ENCODE data around the gene TWF2.

Gene TWF2

DNA sequence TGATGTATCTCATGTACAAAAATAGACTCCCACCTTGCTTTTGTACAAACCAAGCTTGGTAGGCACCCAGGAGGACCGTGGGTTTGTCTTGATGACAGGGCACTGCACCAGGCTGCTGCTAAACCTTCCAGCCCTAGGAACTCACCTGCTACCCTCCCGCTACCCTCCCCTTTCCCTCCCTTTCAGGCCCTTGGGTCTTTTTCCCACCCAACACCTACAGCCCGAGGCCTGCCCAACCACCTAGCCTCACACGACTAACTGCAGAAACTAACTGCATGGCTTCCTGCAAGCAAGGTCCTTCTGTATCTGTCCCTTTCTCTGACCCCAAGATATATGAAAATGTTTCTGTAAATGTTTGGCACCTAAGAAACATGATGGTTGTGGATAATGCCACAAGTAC lies 17.7 kb upstream of the TWF2 start:
- no peak overlapping the region for H3K27ac ChIP-seq
- TF ChIP-seq ZFX (IDR thresholded peaks at IDR 0.05; ENCODE audit: borderline replicate concordance): no peak
- TF ChIP-seq, protein P1, sequence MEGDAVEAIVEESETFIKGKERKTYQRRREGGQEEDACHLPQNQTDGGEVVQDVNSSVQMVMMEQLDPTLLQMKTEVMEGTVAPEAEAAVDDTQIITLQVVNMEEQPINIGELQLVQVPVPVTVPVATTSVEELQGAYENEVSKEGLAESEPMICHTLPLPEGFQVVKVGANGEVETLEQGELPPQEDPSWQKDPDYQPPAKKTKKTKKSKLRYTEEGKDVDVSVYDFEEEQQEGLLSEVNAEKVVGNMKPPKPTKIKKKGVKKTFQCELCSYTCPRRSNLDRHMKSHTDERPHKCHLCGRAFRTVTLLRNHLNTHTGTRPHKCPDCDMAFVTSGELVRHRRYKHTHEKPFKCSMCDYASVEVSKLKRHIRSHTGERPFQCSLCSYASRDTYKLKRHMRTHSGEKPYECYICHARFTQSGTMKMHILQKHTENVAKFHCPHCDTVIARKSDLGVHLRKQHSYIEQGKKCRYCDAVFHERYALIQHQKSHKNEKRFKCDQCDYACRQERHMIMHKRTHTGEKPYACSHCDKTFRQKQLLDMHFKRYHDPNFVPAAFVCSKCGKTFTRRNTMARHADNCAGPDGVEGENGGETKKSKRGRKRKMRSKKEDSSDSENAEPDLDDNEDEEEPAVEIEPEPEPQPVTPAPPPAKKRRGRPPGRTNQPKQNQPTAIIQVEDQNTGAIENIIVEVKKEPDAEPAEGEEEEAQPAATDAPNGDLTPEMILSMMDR (IDR thresholded peaks at IDR 0.05): no peak

DNA sequence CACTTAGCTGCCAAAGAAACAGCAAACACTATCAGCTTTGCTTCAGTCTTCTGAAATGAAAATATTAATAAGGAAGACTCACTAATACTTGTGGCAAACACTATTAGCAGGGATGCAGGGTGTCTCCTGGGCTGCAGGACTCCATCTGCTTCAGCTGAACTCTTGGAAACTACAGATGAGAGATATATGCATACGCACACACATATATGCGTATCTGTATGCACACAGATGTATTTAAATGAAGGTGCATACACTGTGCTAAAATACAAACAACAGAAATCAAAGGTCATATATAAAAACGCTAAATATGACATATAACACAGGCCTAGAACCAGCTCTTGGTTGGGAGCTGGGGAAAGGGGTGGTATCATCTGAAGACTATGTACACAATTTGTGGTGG lies 17.2 kb upstream of the TWF2 start:
- no peak overlapping the region for H3K27ac ChIP-seq
- TF ChIP-seq, protein P1 (IDR thresholded peaks at IDR 0.05): no peak
- no peak for TF ChIP-seq ZFX (IDR thresholded peaks at IDR 0.05; ENCODE audit: borderline replicate concordance)

DNA sequence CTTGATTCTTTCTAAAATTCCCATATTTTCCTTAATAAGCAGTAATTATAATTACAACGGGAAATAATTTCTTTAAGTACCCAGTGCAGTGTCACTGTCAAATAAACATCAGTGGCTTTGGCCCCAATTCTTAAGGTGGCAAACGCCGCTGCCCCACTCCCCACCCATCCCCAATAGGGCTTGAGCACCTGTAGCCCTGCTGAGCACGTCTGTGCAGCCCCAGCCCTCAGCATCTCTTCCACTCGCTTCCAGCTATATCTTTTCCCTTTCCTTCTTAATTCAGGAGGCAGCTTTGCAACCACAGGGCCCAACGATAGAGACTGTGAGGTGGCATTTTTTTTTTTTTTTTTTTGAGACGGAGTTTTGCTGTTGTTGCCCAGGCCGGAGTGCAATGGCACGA lies 15.7 kb upstream of the TWF2 start:
- TF ChIP-seq ZFX (IDR thresholded peaks at IDR 0.05; ENCODE audit: borderline replicate concordance): no peak
- TF ChIP-seq, protein P1 (IDR thresholded peaks at IDR 0.05): no peak
- H3K27ac ChIP-seq: no peak overlapping the region

DNA sequence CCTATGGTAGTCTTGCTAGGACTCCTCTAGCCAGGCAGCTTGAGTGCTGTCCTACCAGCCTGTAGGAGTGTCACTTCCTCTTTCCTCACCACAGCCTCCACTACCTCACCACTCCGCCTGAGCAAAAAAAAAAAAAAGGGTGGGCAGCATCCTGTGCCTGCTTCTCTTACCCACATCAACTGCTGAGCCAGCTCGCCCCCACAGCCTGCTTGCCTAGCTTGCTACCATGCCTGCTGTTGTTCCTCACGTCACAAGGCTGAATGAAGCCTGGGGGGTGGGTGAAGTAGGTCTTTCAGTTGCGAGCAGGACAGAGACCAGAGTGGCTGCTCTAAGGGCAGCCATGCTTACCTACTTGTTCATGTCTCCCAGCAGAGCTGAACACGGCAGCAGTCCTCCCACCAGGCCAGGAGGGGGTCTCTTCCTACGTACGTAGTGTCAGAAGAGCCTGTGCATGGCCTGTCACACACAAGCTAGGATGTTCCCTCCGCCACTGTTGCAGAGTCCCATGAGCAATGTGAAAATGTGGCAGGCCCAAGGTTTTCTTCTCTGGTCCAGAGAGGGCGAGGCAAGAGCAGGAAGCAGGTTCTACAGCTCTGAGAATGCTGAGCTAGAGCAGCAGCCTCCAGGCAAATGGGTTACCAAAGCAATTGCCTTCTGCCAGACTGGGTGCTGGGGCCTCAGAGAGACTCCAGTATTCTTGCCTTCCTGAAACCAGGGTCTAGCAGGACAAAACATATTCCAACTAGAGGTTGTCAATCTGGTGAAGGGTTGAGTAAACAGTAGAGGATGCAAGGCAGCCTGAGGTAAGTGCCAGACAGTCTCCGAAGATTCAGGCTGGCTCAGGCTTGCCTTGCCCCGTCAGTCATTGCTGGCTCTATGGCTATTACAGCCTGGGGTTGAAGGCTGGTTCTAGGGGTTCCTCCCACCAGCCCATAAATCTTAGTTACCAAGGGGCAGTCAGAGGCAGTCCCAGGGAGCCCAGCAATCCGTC lies 14.7 kb upstream of the TWF2 start:
- TF ChIP-seq, protein P1 (IDR thresholded peaks at IDR 0.05): no peak
- no peak for TF ChIP-seq ZFX (IDR thresholded peaks at IDR 0.05; ENCODE audit: borderline replicate concordance)
- peak overlapping the region; percentile 22; the same call in 1 of the 2 replicates for H3K27ac ChIP-seq

DNA sequence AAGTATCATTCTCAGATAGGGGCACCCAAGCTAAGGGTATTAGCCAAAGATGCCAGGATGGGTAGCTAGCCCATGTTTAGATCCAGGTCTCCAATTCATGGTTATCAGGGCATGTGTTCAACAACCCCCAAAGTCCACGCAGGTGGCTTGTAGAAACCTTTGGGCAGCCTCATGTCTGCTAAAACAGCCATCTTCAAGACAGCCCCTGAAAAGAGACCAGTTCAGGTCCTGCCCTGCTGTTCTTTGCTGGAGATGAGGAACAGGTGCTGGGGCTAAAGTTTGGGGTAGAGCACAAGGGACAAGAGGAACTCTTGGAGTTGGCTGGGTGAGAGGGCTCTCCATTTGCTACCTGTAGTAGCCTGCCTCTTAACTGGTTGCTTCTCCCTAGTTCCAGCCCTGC lies 11.2 kb upstream of the TWF2 start:
- peak overlapping the region; percentile 22 for H3K27ac ChIP-seq

DNA sequence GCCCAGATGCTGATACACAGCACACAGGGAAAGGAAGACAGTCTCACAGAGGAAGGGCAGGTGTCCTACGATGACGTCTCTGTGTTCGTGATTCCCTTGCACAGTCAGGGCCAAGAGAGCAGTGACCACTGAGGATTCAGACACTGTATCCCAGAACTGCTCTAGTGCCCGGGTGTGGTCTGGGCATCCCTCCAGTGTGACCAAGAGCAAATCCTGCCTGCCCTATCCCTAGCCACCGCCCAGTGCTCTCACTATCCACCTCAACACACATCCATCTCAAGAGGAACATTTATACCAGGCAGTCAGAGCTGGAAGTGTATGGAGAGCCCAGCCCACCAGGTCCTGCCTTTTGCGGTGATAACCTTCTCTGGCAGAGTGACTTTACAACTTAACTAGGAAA lies 10.7 kb upstream of the TWF2 start:
- H3K27ac ChIP-seq: peak overlapping the region; percentile 22; the same call in 1 of the 2 replicates
- TF ChIP-seq ZFX (IDR thresholded peaks at IDR 0.05; ENCODE audit: borderline replicate concordance): no peak
- TF ChIP-seq, protein P1 (IDR thresholded peaks at IDR 0.05): no peak

More for the DNA sequence above, 11.2 kb upstream of the TWF2 start:
- TF ChIP-seq ZFX (IDR thresholded peaks at IDR 0.05; ENCODE audit: borderline replicate concordance): no peak
- TF ChIP-seq, protein P1 (IDR thresholded peaks at IDR 0.05): no peak
